Spleen (tissue), 11 donors: Measurements from ENCODE around the gene ZNF296. TPM values are rescaled to one million over a fixed set of nuclear protein-coding genes. Genes with fewer than 3 reads are reported as not detected.

Source experiments
- DNase-seq: peaks from one replicate; pipeline ENCODE4 v3.0.0-alpha.2; 2020
- H3K27ac ChIP-seq, 8 donors: fragments of 200-600 bp; sonication (generic) in 7 of 8; 1 replicate in 4 of 8; 2 replicates in 4 of 8; pipeline versions ENCODE4 v1.5.0 to v1.8.0; 2016 to 2021; ENCODE audit warnings: inconsistent platforms in 4 of 8, mild to moderate bottlenecking in 4 of 8, moderate library complexity in 1 of 8
- H3K27me3 ChIP-seq, 7 donors: fragments of 200-600 bp; sonication (generic) in 6 of 7; replicated peaks in 1 of 7; 1 replicate in 4 of 7; 2 replicates in 3 of 7; pipeline versions ENCODE4 v1.5.0 to v1.8.0; 2016 to 2021; ENCODE audit warnings: inconsistent platforms in 3 of 7, mild to moderate bottlenecking in 1 of 7
- H3K36me3 ChIP-seq, 6 donors: fragments of 200-600 bp; sonication (generic) in 5 of 6; 1 replicate in 4 of 6; 2 replicates in 2 of 6; pipeline versions ENCODE4 v1.5.0 to v1.8.0; 2016 to 2021; ENCODE audit warnings: inconsistent platforms in 2 of 6
- H3K4me1 ChIP-seq, 6 donors: fragments of 200-600 bp; sonication (generic) in 5 of 6; 1 replicate in 3 of 6; 2 replicates in 3 of 6; pipeline versions ENCODE4 v1.5.0 to v1.8.0; 2016 to 2021; ENCODE audit warnings: inconsistent platforms in 3 of 6
- H3K4me3 ChIP-seq, 8 donors: fragments of 200-600 bp; sonication (generic) in 7 of 8; 1 replicate in 4 of 8; 2 replicates in 4 of 8; pipeline versions ENCODE4 v1.5.0 to v1.8.0; 2016 to 2021; ENCODE audit warnings: inconsistent platforms in 4 of 8, mild to moderate bottlenecking in 4 of 8, moderate library complexity in 2 of 8
- H3K9me3 ChIP-seq, 8 donors: fragments of 200-600 bp; sonication (generic) in 7 of 8; 1 replicate in 4 of 8; 2 replicates in 4 of 8; pipeline versions ENCODE4 v1.5.0 to v1.8.0; 2016 to 2021; ENCODE audit warnings: inconsistent platforms in 4 of 8
- CTCF ChIP-seq, 11 experiments: fragments of 200-600 bp in 7 of 11; fragments of 450-650 bp in 4 of 11; sonication (generic) in 4 of 11; IDR thresholded peaks in 8 of 11; conservative IDR thresholded peaks in 3 of 11; 1 replicate in 7 of 11; 2 replicates in 4 of 11; pipeline versions ENCODE4 v1.4.0 to v1.8.0; 2016 to 2021; ENCODE audit warnings: antibody characterized with exemption in 11 of 11, inconsistent platforms in 4 of 11, mild to moderate bottlenecking in 1 of 11
- POLR2A ChIP-seq, 3 donors: fragments of 450-650 bp; IDR thresholded peaks; one replicate each; pipeline ENCODE4 v1.5.1; 2017; ENCODE audit warnings: antibody characterized with exemption in 3 of 3, mild to moderate bottlenecking in 1 of 3
- POLR2AphosphoS5 ChIP-seq, 3 donors: sonication (generic); formaldehyde crosslinking; IDR thresholded peaks; one replicate each; pipeline ENCODE4 v1.5.1; 2017; ENCODE audit warnings: antibody characterized with exemption in 3 of 3
- WGBS, 5 donors: extraction: QIAGEN DNeasy Blood & Tissue Kit in 3 of 5; methylation state at CpG; one replicate each; pipeline versions ENCODE4 v1.1.5 to v1.1.7; 2013 to 2018; 5-methylcytosine and 5-hydroxymethylcytosine counted together
- intact Hi-C: fragments of 100-400 bp; cut with DNase I; formaldehyde crosslinking; loops from one replicate; pipeline ENCODE4 v1.15.0; 2023; ENCODE audit warnings: low total_unique reads
- polyA plus RNA-seq, 3 donors: library from polyadenylated mRNA; stranded (reverse); fragments of 200-250 nt; gene quantifications; one replicate each; pipeline ENCODE4 v1.2.1, GENCODE V29; 2013
- total RNA-seq, 7 donors: library from RNA; depleted of rRNA in 3 of 7; stranded (reverse); fragments of >200 nt in 3 of 7; fragmentation: NEBNext Ultra II Directional in 4 of 7; extraction: Animal tissue kit (Norgen Biotek cat#: 25700) in 4 of 7; gene quantifications; one replicate each; pipeline versions ENCODE4 v1.1.0 to v1.2.1, GENCODE V29; 2016 to 2021
- donor health status: healthy with polysubstance abuse.
- donor health status: DM: no; HTN: no; CAD: no; lungs with moderate emphysema.
- donor health status: DM: no; HTN: no; CAD: no.
- donor health status: Bipolar disorder and iron deficiency.
- donor health status: healthy.
- donor health status: DM: no; HTN: no; CAD: no.
- donor health status: DM: yes; HTN: yes; CAD: no.

Gene ZNF296
- total and polyA plus RNA-seq, 10 donors, result 3.9 to 11.9 (median 7.4) TPM

GRCh38 chr19:45030825-45031224 is 45.5 kb downstream of the ZNF296 start:
- Histone ChIP-seq H3K4me3 (no peak overlapping the region), H3K36me3 (peaks cover 3 to 100% (median 92%) of the 10 kb centered on the region in 6 donors), H3K4me1 (no peaks in the 10 kb centered on the region), H3K9me3 (peaks cover 0 to 6% (median 5%) of the 10 kb centered on the region in 8 donors), H3K27ac (no peak overlapping the region), H3K27me3 (no peaks in the 10 kb centered on the region)
- intact Hi-C loops, result no loop called here
- no peak for DNase-seq
- WGBS, 5 donors, result 90 to 97% (median 94%) methylated on average over 6 of the region's 6 CpGs
- TF ChIP-seq POLR2A (IDR thresholded peaks at IDR 0.05), result no peak
- TF ChIP-seq CTCF (IDR thresholded peaks at IDR 0.05 in 8 of 11, conservative IDR thresholded peaks at IDR 0.05 in 3 of 11), result no peak
- no peak for TF ChIP-seq POLR2AphosphoS5 (IDR thresholded peaks at IDR 0.05)

GRCh38 chr19:45027371-45027770 is 48.9 kb downstream of the ZNF296 start:
- 92 to 97% (median 94%) methylated on average over 2 of the region's 2 CpGs for WGBS, 5 donors
- Histone ChIP-seq H3K4me3 (no peak overlapping the region), H3K4me1 (no peaks in the 10 kb centered on the region), H3K27ac (no peak overlapping the region), H3K27me3 (no peaks in the 10 kb centered on the region), H3K9me3 (no peaks in the 10 kb centered on the region), H3K36me3 (peaks cover 0 to 94% (median 75%) of the 10 kb centered on the region in 6 donors)
- no peak for DNase-seq
- TF ChIP-seq CTCF (IDR thresholded peaks at IDR 0.05 in 8 of 11, conservative IDR thresholded peaks at IDR 0.05 in 3 of 11), result no peak
- TF ChIP-seq POLR2A (IDR thresholded peaks at IDR 0.05), result no peak
- TF ChIP-seq POLR2AphosphoS5 (IDR thresholded peaks at IDR 0.05), result no peak
- intact Hi-C loops, result no loop called here

GRCh38 chr19:45025264-45025663 is 51.0 kb downstream of the ZNF296 start:
- Histone ChIP-seq H3K4me1 (no peaks in the 10 kb centered on the region), H3K27ac (no peak overlapping the region), H3K4me3 (no peak overlapping the region), H3K36me3 (peaks cover 0 to 92% (median 65%) of the 10 kb centered on the region in 6 donors), H3K27me3 (no peaks in the 10 kb centered on the region), H3K9me3 (no peaks in the 10 kb centered on the region)
- intact Hi-C loops, result no loop called here
- TF ChIP-seq POLR2A (IDR thresholded peaks at IDR 0.05), result no peak
- no peak for TF ChIP-seq CTCF (IDR thresholded peaks at IDR 0.05 in 8 of 11, conservative IDR thresholded peaks at IDR 0.05 in 3 of 11)
- no peak for TF ChIP-seq POLR2AphosphoS5 (IDR thresholded peaks at IDR 0.05)
- WGBS, 5 donors, result 94 to 99% (median 96%) methylated on average over 9 of the region's 9 CpGs
- DNase-seq, result no peak

GRCh38 chr19:45023048-45023447 is 53.2 kb downstream of the ZNF296 start:
- no peak for DNase-seq
- intact Hi-C loops, result no loop called here
- Histone ChIP-seq H3K36me3 (peaks cover 0 to 87% (median 53%) of the 10 kb centered on the region in 6 donors), H3K9me3 (no peaks in the 10 kb centered on the region), H3K27ac (no peak overlapping the region), H3K27me3 (no peaks in the 10 kb centered on the region), H3K4me1 (no peaks in the 10 kb centered on the region), H3K4me3 (no peak overlapping the region)
- TF ChIP-seq CTCF (IDR thresholded peaks at IDR 0.05 in 8 of 11, conservative IDR thresholded peaks at IDR 0.05 in 3 of 11) (no peak), POLR2A (IDR thresholded peaks at IDR 0.05) (no peak), POLR2AphosphoS5 (IDR thresholded peaks at IDR 0.05) (no peak)
- 76 to 95% (median 81%) methylated on average over 4 of the region's 4 CpGs for WGBS, 5 donors
